Neural cell (in vitro differentiated cells): ENCODE data around the gene LRRC71.

Source experiments
- EZH2 ChIP-seq: fragments of 200-600, 300-800 bp; shearing (Covaris generic), sonication (generic); IDR thresholded peaks from 2 replicates; pipeline ENCODE4 v1.6.1; 2014; ENCODE audit warnings: antibody characterized with exemption, low read length, borderline replicate concordance, mild to moderate bottlenecking; ENCODE audit not compliant: insufficient read depth, poor library complexity, severe bottlenecking
- POLR2AphosphoS5 ChIP-seq: IDR thresholded peaks from 2 replicates; pipeline ENCODE4 v1.6.1; 2012
- SMC3 ChIP-seq: fragments of 450-650 bp; conservative IDR thresholded peaks from 2 replicates; pipeline ENCODE4 v1.6.1; 2014; ENCODE audit warnings: antibody characterized with exemption, mild to moderate bottlenecking, moderate library complexity; ENCODE audit not compliant: poor library complexity
- TAF1 ChIP-seq: IDR thresholded peaks from 2 replicates; pipeline ENCODE4 v1.6.1; 2012; ENCODE audit warnings: low read depth
- TF ChIP-seq, protein P1 (sequence below): fragments of 450-650 bp; IDR thresholded peaks from 2 replicates; pipeline ENCODE4 v1.5.1; 2014; ENCODE audit warnings: antibody characterized with exemption, mild to moderate bottlenecking, moderate library complexity; ENCODE audit not compliant: poor library complexity, severe bottlenecking
- TF ChIP-seq, protein P2 (sequence below): IDR thresholded peaks from 2 replicates; pipeline ENCODE4 v1.6.1; 2012; ENCODE audit warnings: borderline replicate concordance

DNA sequence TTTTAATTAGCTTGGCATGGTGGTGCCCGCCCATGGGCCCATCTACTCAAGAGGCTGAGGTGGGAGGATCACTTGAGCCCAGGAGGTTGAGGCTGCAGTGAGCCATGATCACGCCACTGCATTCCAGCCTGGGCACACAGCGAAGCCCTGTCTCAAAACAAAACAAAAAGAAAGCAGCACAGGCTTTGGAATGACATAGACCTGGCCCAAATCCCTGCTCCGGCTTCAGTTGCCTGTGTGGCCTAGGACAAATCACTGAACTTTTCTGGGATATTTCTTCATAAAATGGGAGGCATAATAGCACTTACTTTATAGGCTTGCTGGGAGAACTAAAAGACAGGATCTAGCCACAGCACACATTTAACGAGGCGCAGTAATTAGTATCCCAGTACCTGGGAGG lies 24.5 kb upstream of the LRRC71 start:
- TF ChIP-seq EZH2 (no peak), POLR2AphosphoS5 (no peak), SMC3 (no peak), TAF1 (no peak)
- TF ChIP-seq, protein P1, sequence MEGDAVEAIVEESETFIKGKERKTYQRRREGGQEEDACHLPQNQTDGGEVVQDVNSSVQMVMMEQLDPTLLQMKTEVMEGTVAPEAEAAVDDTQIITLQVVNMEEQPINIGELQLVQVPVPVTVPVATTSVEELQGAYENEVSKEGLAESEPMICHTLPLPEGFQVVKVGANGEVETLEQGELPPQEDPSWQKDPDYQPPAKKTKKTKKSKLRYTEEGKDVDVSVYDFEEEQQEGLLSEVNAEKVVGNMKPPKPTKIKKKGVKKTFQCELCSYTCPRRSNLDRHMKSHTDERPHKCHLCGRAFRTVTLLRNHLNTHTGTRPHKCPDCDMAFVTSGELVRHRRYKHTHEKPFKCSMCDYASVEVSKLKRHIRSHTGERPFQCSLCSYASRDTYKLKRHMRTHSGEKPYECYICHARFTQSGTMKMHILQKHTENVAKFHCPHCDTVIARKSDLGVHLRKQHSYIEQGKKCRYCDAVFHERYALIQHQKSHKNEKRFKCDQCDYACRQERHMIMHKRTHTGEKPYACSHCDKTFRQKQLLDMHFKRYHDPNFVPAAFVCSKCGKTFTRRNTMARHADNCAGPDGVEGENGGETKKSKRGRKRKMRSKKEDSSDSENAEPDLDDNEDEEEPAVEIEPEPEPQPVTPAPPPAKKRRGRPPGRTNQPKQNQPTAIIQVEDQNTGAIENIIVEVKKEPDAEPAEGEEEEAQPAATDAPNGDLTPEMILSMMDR = no peak
- TF ChIP-seq, protein P2, sequence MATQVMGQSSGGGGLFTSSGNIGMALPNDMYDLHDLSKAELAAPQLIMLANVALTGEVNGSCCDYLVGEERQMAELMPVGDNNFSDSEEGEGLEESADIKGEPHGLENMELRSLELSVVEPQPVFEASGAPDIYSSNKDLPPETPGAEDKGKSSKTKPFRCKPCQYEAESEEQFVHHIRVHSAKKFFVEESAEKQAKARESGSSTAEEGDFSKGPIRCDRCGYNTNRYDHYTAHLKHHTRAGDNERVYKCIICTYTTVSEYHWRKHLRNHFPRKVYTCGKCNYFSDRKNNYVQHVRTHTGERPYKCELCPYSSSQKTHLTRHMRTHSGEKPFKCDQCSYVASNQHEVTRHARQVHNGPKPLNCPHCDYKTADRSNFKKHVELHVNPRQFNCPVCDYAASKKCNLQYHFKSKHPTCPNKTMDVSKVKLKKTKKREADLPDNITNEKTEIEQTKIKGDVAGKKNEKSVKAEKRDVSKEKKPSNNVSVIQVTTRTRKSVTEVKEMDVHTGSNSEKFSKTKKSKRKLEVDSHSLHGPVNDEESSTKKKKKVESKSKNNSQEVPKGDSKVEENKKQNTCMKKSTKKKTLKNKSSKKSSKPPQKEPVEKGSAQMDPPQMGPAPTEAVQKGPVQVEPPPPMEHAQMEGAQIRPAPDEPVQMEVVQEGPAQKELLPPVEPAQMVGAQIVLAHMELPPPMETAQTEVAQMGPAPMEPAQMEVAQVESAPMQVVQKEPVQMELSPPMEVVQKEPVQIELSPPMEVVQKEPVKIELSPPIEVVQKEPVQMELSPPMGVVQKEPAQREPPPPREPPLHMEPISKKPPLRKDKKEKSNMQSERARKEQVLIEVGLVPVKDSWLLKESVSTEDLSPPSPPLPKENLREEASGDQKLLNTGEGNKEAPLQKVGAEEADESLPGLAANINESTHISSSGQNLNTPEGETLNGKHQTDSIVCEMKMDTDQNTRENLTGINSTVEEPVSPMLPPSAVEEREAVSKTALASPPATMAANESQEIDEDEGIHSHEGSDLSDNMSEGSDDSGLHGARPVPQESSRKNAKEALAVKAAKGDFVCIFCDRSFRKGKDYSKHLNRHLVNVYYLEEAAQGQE = no peak
